Body of pancreas (tissue), 4 donors: Measurements from ENCODE around the gene CPNE2.

Experiments
- POLR2A ChIP-seq, 3 donors: fragments of 450-650 bp; IDR thresholded peaks; one replicate each; pipeline ENCODE4 v1.6.1; 2016; ENCODE audit warnings: antibody characterized with exemption in 3 of 3, mild to moderate bottlenecking in 2 of 3
- TF ChIP-seq, protein P1 (sequence below), 7 experiments: fragments of 450-650 bp in 4 of 7; fragments of 200-600 bp in 3 of 7; sonication (generic) in 3 of 7; IDR thresholded peaks; one replicate each; pipeline ENCODE4 v1.5.1; 2016 to 2019; ENCODE audit warnings: antibody characterized with exemption in 7 of 7

DNA sequence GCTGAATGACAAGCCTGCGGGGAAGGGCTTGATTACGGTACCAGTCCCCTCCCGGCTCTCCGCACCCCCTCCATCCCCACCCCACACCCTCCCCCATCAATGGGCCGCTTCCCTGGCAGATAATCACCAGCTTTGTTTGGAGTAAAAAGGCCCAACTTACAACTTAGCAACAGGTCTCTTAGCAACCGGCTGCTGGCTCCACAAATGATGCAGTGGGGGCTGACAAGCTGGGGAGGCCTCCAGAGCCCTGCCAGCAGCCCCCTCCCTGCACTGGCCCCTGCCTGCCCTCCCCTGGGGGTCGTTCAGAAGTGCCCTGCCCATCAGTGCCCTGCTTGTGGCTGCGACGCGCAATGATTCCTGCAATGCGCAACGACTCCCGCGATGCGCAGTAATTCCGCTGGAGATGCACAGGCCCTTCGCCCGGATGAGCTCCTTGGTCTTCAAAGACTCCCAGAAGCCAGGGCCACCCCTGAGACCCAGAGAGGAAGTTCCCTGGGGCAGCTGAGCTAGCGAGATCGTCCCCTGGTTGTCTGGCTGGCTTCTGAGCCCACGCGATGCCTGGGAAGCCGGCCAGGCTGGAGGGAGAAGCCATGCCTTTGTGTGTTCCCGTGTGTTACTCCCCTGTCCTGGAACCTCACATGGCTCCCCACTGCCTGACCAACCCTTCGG is 23.3 kb downstream of the CPNE2 start:
- TF ChIP-seq, protein P1, sequence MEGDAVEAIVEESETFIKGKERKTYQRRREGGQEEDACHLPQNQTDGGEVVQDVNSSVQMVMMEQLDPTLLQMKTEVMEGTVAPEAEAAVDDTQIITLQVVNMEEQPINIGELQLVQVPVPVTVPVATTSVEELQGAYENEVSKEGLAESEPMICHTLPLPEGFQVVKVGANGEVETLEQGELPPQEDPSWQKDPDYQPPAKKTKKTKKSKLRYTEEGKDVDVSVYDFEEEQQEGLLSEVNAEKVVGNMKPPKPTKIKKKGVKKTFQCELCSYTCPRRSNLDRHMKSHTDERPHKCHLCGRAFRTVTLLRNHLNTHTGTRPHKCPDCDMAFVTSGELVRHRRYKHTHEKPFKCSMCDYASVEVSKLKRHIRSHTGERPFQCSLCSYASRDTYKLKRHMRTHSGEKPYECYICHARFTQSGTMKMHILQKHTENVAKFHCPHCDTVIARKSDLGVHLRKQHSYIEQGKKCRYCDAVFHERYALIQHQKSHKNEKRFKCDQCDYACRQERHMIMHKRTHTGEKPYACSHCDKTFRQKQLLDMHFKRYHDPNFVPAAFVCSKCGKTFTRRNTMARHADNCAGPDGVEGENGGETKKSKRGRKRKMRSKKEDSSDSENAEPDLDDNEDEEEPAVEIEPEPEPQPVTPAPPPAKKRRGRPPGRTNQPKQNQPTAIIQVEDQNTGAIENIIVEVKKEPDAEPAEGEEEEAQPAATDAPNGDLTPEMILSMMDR (IDR thresholded peaks at IDR 0.05): no peak
- TF ChIP-seq POLR2A (IDR thresholded peaks at IDR 0.05): no peak
